Ectodermal cell (in vitro differentiated cells): ENCODE data around the gene FBXL13.
"Not testable (repeated sequence)": the region's sequence is repeated elsewhere in the genome, so short reads cannot be mapped to it uniquely, and the experiment has no call there.

Experiments used
- H3K27ac ChIP-seq: 2 replicates; pipeline ENCODE4 v1.7.0; 2013; ENCODE audit warnings: mild to moderate bottlenecking, low read depth, low read length; ENCODE audit not compliant: insufficient read depth, poor library complexity, severe bottlenecking
- H3K27me3 ChIP-seq: 2 replicates; pipeline ENCODE4 v1.7.0; 2013; ENCODE audit warnings: mild to moderate bottlenecking, low read length; ENCODE audit not compliant: insufficient read depth, control insufficient read depth, poor library complexity, severe bottlenecking
- H3K36me3 ChIP-seq: one replicate; pipeline ENCODE4 v1.7.0; 2013; ENCODE audit warnings: low read length; ENCODE audit not compliant: control insufficient read depth, insufficient read depth
- H3K4me1 ChIP-seq: one replicate; pipeline ENCODE4 v1.7.0; 2013; ENCODE audit warnings: low read length; ENCODE audit not compliant: control insufficient read depth, insufficient read depth
- H3K4me3 ChIP-seq: 2 replicates; pipeline ENCODE4 v1.7.0; 2013; ENCODE audit warnings: low read depth, low read length, control low read depth; ENCODE audit not compliant: insufficient read depth
- H3K9me3 ChIP-seq: 2 replicates; pipeline ENCODE4 v1.7.0; 2013; ENCODE audit warnings: mild to moderate bottlenecking, low read length, moderate library complexity; ENCODE audit not compliant: control insufficient read depth
- WGBS, 2 experiments: methylation state at CpG; one replicate each; pipeline ENCODE4 v1.1.7; 2013; ENCODE audit warnings: missing lambda C conversion rate in 2 of 2; 5-methylcytosine and 5-hydroxymethylcytosine counted together

FBXL13 gene

GRCh38 chr7:102988631-102989560 lies 85.7 kb downstream of the FBXL13 start:
- H3K9me3 ChIP-seq, result no peaks in the 10 kb centered on the region
- no peaks in the 10 kb centered on the region for H3K36me3 ChIP-seq
- H3K4me3 ChIP-seq, result no peak overlapping the region
- no peaks in the 10 kb centered on the region for H3K4me1 ChIP-seq
- 93 to 94% methylated on average over 6 of the region's 6 CpGs for WGBS, 2 experiments
- H3K27me3 ChIP-seq, result no peaks in the 10 kb centered on the region
- no peak overlapping the region for H3K27ac ChIP-seq

GRCh38 chr7:102988088-102988487 lies 86.5 kb downstream of the FBXL13 start:
- Histone ChIP-seq H3K4me1 (no peaks in the 10 kb centered on the region), H3K27me3 (no peaks in the 10 kb centered on the region), H3K4me3 (no peak overlapping the region), H3K36me3 (no peaks in the 10 kb centered on the region), H3K27ac (no peak overlapping the region), H3K9me3 (no peaks in the 10 kb centered on the region)
- WGBS, 2 experiments, result 90 to 100% methylated on average over 2 of the region's 2 CpGs

- no peaks in the 10 kb centered on the region for H3K36me3 ChIP-seq
- no peak overlapping the region for H3K27ac ChIP-seq
- H3K4me1 ChIP-seq, result no peaks in the 10 kb centered on the region
- no peaks in the 10 kb centered on the region for H3K27me3 ChIP-seq
- H3K4me3 ChIP-seq, result no peak overlapping the region
- H3K9me3 ChIP-seq, result no peaks in the 10 kb centered on the region
Measured at GRCh38 chr7:102985176-102985783, 89.3 kb downstream of the FBXL13 start.

- WGBS, 2 experiments, result 85 to 87% methylated on average over 6 to 7 of the region's 7 CpGs
- Histone ChIP-seq H3K9me3 (no peaks in the 10 kb centered on the region), H3K4me1 (no peaks in the 10 kb centered on the region), H3K36me3 (no peaks in the 10 kb centered on the region), H3K27ac (no peak overlapping the region), H3K27me3 (no peaks in the 10 kb centered on the region), H3K4me3 (no peak overlapping the region)
Measured at GRCh38 chr7:102983602-102984001, 91.0 kb downstream of the FBXL13 start.

GRCh38 chr7:102982235-102982634 lies 92.4 kb downstream of the FBXL13 start:
- Histone ChIP-seq H3K27ac (no peak overlapping the region), H3K4me3 (no peak overlapping the region), H3K27me3 (no peaks in the 10 kb centered on the region), H3K36me3 (no peaks in the 10 kb centered on the region), H3K4me1 (no peaks in the 10 kb centered on the region), H3K9me3 (no peaks in the 10 kb centered on the region)
- 77 to 89% methylated on average over 1 of the region's 1 CpG for WGBS, 2 experiments

- no peaks in the 10 kb centered on the region for H3K9me3 ChIP-seq
- 95 to 98% methylated on average over 2 of the region's 2 CpGs for WGBS, 2 experiments
- H3K4me3 ChIP-seq, result no peak overlapping the region
- no peaks in the 10 kb centered on the region for H3K4me1 ChIP-seq
- H3K36me3 ChIP-seq, result no peaks in the 10 kb centered on the region
- no peaks in the 10 kb centered on the region for H3K27me3 ChIP-seq
- H3K27ac ChIP-seq, result no peak overlapping the region
Measured at GRCh38 chr7:102981451-102981850, 93.1 kb downstream of the FBXL13 start.

GRCh38 chr7:102979670-102980069 lies 94.9 kb downstream of the FBXL13 start:
- Histone ChIP-seq H3K4me3 (no peak overlapping the region), H3K4me1 (no peaks in the 10 kb centered on the region), H3K9me3 (no peaks in the 10 kb centered on the region), H3K36me3 (no peaks in the 10 kb centered on the region), H3K27me3 (no peaks in the 10 kb centered on the region), H3K27ac (no peak overlapping the region)

- 87 to 95% methylated on average over 6 of the region's 6 CpGs for WGBS, 2 experiments
Measured at GRCh38 chr7:102978284-102978683, 96.3 kb downstream of the FBXL13 start.

GRCh38 chr7:102977586-102977985 lies 97.0 kb downstream of the FBXL13 start:
- not testable (repeated sequence) for H3K4me1 ChIP-seq, H3K36me3 ChIP-seq, H3K9me3 ChIP-seq, H3K27ac ChIP-seq, H3K27me3 ChIP-seq, H3K4me3 ChIP-seq
- 71 to 77% methylated on average over 2 to 3 of the region's 4 CpGs for WGBS, 2 experiments

More at GRCh38 chr7:102978284-102978683, 96.3 kb downstream of the FBXL13 start:
- no peaks in the 10 kb centered on the region for H3K27me3 ChIP-seq
- H3K27ac ChIP-seq, result no peak overlapping the region
- H3K4me1 ChIP-seq, result no peaks in the 10 kb centered on the region
- H3K36me3 ChIP-seq, result no peaks in the 10 kb centered on the region
- H3K4me3 ChIP-seq, result no peak overlapping the region
- H3K9me3 ChIP-seq, result no peaks in the 10 kb centered on the region

- Histone ChIP-seq H3K27me3 (no peaks in the 10 kb centered on the region), H3K27ac (no peak overlapping the region), H3K4me1 (no peaks in the 10 kb centered on the region), H3K9me3 (no peaks in the 10 kb centered on the region), H3K4me3 (no peak overlapping the region), H3K36me3 (no peaks in the 10 kb centered on the region)
- 87% methylated on average over 8 of the region's 8 CpGs for WGBS, 2 experiments
Measured at GRCh38 chr7:102976493-102976892, 98.1 kb downstream of the FBXL13 start.
